GM21717 (cell line): ENCODE results near the gene GSG1L2.

ENCODE experiments used
- ATAC-seq: cut with Tn5 transposase; IDR thresholded peaks from one replicate; pipeline ENCODE4 v1.9.1; 2021; ENCODE audit warnings: mild to moderate bottlenecking, moderate library complexity; ENCODE audit not compliant: unreplicated experiment

The GSG1L2 gene

DNA sequence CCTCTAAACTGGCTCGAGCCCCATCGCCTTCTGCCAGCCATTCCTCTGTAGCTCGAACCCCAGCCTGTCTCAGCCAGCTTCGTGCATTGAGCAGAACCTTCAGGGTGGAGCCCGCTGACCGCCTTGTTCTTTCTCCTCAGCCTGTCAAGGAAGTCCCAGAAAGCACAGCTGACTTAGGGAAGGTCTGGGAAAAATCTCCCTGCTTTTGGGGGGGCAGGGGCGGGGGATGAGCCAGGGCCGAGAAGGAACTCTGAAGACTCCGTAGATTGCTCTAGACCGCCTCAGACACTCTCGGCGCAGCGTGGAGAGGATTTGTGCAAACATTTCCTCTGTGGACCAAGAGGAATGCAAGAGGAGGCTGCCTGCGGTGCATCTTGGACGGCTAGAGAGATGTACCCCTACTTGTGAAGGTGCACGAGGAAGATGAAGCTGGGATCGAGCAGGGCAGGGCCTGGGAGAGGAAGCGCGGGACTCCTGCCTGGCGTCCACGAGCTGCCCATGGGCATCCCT is 3.8 kb upstream of the GSG1L2 start, which contains the start of gene GLP2R:
TSS of gene GLP2R (plus strand) at position 284 of the 510 bp plus-strand sequence. CDS start at position 424, 140 bp downstream.
- ATAC-seq = no peak

- no peak for ATAC-seq
Measured at GRCh38 chr17:9824797-9825338, 3.0 kb upstream of the GSG1L2 start.

GRCh38 chr17:9824094-9824493 is 2.2 kb upstream of the GSG1L2 start:
- ATAC-seq = no peak

GRCh38 chr17:9820448-9820847 is 1.4 kb downstream of the GSG1L2 start:
- no peak for ATAC-seq

GRCh38 chr17:9818760-9819159 is 3.1 kb downstream of the GSG1L2 start:
- ATAC-seq = no peak

DNA sequence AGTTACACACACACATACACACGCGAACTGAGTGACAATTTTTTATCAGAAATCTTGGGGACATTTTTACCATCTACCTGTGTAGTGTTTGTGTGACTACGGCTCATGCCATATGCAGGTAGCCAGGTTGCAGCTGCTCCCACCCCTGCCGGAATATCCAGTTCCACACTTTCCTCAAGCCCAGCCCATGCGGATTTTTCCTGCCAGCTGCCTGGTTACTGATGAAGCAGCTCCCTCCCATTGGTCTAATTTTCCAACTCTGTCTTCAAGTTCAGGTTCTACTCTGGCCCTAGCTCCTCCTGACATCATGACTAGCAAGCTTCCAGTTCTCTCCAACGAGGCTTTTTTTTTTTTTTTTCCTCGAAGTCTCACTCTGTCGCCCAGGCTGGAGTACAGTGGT is 4.8 kb downstream of the GSG1L2 start:
- ATAC-seq = no peak

GRCh38 chr17:9816472-9816871 is 5.4 kb downstream of the GSG1L2 start:
- no peak for ATAC-seq

DNA sequence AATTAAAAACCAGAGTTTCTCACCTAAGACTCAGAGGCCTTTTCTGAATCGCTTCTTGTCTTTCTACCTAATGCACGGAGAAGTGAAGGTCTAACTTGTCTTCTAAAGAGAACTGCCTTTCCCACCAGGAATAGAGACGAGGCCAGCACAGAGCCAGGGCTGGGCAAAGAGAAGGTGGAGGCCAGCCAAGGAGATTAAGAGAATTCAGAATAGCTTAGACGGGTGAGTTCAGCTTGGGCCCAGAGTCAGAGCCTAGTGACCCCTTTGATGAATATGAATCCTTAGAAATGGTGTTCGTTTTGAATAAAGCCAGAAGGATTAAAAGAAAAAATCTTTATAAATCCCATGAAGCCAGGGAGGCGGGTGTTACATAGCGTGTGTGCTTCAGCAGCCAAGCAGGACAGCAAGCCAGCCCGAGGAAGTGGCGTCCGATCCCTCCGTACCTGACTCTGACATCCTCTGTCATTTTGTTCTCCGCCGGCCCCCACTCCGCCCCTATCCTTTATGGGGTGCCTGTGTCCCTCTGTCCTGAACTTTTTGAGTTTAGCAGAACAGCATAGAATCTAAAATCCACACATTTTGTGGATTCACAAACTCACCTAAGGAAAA is 7.4 kb downstream of the GSG1L2 start:
- no peak for ATAC-seq

DNA sequence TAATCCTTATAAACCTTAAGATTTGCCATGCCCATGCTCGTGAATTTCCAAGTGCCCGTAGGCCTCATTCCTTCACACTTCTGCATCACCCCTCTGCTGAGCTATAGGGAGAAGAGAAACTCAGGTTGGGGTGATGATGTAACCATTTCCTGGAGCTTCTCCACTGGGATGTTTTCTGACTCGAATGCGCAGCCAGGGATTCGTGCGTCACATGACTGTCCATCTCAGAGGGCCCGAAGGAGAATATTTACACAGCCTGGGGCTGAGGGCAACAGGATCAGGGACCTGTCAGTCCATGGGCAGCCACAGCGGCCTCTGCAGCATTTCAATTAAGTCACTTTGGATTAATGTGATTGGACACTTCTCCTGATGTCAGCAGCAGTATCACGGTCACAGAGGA is 8.7 kb downstream of the GSG1L2 start:
- ATAC-seq = no peak

DNA sequence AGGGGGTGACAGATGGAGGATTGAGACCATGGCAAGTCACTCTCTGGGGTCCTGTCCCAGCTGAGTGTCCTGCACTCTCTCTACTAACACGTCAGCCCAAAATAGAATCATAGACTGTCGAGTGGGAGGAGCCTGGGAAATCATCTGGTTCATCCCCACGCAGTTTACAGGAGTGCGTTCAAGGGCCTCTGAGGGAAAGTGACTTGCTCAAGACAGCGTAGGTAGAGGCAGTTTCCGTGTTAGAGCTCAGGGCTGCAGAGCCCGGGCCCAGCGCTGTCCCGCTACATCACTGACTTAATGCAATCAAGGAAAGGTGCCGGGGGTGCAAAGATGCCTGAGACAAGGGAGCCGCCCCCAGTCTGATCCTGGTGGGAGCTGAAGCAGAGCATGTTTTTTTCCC is 10.3 kb downstream of the GSG1L2 start:
- ATAC-seq = no peak

DNA sequence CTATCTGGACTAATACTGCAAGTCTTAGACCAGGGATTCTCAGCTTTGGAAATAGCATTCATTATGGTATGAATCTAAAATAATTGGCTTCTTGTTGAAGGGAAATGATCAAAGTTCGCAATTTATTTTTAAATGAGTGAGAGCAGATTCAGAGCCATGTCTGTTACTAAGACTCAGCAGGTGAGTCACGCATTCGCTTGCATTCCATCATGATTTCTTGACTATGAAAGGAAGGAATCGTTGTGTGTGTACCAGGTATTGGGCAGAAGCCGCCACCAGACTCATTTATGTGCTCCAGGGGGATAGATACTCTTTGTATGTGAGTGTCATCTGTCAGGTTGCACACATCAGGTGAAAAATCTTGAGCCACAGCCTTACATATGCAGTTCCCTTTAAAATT is 10.8 kb downstream of the GSG1L2 start:
- ATAC-seq = no peak

DNA sequence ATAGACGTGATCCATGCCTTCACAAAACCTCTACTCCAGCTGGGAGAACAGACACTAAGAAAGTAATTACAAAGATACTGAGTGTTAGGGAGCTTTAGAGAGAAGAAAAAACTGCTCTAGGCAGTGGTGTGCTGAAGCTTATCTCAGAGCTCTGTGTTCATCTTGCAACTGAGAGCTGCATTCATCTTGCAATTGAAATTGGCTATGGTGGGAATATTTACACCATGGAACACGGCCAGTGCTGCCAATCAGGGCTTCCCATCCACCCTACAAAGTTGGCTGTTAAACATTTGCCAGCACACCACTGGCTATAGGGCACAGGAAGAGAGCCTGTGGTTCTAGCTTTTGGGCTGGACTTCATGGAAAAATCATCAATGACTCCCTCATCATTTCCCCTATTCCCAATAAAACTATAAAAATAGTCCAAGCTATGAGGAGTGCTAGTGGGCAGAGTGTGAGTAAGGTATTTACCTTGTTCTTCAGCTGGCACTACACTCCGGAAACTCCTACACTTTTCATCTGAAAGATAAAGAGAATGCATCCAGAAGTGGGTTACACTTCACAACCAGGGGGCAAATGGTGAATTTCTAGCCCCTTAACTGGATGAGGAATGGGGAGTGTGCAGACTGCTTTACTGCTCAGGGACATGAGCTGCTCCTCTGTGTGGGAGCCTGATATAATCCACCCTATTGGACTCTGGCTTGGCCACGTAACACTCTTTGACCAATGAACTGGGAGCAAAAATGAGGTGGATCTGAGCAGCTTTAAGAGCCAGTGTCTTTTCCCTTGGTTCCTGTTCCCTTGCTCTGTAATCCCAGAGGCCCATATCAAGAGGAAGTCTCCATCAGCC is 11.6 kb downstream of the GSG1L2 start:
- no peak for ATAC-seq

- ATAC-seq = no peak
Measured at GRCh38 chr17:9809409-9809808, 12.5 kb downstream of the GSG1L2 start.

GRCh38 chr17:9806699-9807098 is 15.2 kb downstream of the GSG1L2 start:
- no peak for ATAC-seq

GRCh38 chr17:9805769-9806168 is 16.1 kb downstream of the GSG1L2 start:
- no peak for ATAC-seq

GRCh38 chr17:9802697-9803096 is 19.2 kb downstream of the GSG1L2 start:
- ATAC-seq = no peak

DNA sequence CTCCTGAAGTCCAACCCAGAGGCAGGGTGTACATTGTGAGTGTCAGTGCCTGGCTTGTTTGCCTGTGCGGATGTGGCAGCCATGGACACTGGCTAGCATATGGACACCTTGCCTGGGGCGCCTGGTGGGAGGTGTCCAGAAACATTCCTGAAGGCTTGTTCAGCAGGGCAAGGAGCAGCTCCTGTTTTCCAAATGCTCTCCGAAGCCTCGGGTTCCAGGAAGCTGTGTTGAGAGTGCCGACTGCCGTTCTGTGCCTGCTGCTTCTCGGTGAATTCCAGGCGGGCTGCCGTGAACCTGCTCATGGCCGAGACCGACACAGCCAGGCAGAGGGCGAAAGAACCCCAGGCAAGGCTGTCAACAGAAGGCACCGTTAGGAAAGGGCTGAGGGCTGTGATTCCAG is 19.6 kb downstream of the GSG1L2 start:
- ATAC-seq = no peak

DNA sequence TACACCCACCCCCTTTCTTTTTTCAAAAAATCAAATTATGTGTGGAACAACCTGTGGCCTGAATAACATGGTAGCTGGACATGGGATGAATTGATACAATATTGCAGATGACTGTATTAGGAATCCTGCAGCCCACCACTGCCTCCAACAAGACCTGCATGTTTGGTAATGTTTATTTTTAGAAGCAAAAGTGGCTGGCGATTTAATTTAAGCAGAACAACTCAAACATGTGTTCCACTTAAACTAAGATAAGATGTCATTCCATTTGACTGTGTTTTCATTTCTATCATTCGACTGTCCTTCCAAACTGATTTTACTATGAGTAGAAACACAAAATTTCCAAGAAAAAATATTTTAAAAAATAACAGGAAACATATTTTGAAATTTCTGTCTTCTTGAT is 20.4 kb downstream of the GSG1L2 start:
- ATAC-seq = no peak

- ATAC-seq = no peak
Measured at GRCh38 chr17:9798724-9799123, 23.2 kb downstream of the GSG1L2 start.

DNA sequence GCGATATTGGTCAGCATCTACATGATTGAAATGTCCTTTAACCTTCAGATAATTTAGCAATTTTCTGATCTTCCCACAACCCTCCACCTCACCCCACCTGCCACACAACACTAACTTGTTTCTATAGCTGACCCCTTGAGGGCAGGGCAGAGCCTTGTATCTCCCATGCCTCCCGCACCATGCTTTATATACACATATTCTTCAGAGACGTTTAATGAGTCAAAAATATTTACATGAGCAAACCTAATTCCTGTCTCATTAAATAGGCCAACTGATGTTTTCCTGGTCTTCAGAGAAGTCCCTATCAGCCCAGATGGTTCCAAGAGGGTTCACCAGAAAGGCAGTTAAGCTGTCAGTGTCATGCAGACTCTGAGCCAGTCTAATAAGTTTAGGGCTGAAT is 23.9 kb downstream of the GSG1L2 start:
- no peak for ATAC-seq

DNA sequence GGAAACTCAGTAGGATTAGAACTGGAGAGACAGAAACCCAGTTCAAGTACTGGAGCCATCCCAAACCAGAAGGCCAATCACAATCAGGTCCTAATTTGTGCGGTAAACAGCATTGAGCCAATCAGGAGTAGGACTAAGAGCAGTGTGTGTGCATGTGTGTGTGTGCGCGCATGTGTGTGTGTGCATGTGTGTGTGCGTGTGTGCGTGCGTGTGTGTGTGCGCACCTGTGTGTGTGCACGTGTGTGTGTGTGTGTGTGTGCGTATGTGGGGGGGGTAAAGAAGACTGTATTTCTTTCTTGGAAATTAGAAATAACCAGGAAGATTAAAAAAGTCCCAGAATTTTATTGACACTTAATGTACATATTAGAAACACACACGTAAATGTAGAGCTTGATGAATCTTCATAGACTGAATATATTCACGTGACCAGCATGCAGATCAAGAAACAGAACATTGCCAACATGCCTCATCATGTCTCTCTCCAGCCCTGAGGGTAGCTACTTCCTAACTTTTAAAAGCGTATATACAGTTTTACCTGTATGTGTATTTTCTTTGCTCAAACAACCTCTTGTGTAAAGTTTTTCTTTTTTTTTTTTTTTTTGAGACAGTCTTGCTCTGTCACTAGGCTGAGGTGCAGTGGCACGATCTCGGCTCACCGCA is 29.6 kb downstream of the GSG1L2 start:
- no peak for ATAC-seq
